Ascending aorta (tissue), 2 donors: ENCODE data around the gene TRMT61B. TPM values are rescaled to one million over a fixed set of nuclear protein-coding genes. Genes with fewer than 3 reads are reported as not detected.
A peak's percentile ranks its signal among the peaks of the same experiment; 100 is the strongest.

Source experiments
- DNase-seq, 2 donors: peaks; one replicate each; pipeline ENCODE4 v3.0.0-alpha.2; 2019; ENCODE audit warnings: low spot score in 2 of 2
- H3K27ac ChIP-seq, 2 donors: fragments of 200-600 bp; sonication (generic); one replicate each; pipeline ENCODE4 v1.5.1; 2016 to 2017; ENCODE audit warnings: mild to moderate bottlenecking in 1 of 2
- H3K27me3 ChIP-seq: fragments of 200-600 bp; sonication (generic); one replicate; pipeline ENCODE4 v1.5.1; 2017
- H3K36me3 ChIP-seq, 2 donors: fragments of 200-600 bp; sonication (generic); one replicate each; pipeline ENCODE4 v1.5.1; 2016
- H3K4me1 ChIP-seq, 2 donors: fragments of 200-600 bp; sonication (generic); one replicate each; pipeline ENCODE4 v1.5.1; 2016 to 2017; ENCODE audit warnings: mild to moderate bottlenecking in 1 of 2
- H3K4me3 ChIP-seq, 2 donors: fragments of 200-600 bp; sonication (generic); one replicate each; pipeline ENCODE4 v1.5.1; 2016 to 2017; ENCODE audit warnings: mild to moderate bottlenecking in 1 of 2
- H3K9me3 ChIP-seq, 2 donors: fragments of 200-600 bp; sonication (generic); one replicate each; pipeline ENCODE4 v1.5.1; 2016
- CTCF ChIP-seq, 3 experiments: fragments of 200-600 bp in 2 of 3; fragments of 450-650 bp in 1 of 3; sonication (generic) in 2 of 3; IDR thresholded peaks; one replicate each; pipeline ENCODE4 v1.5.1; 2016 to 2019; ENCODE audit warnings: antibody characterized with exemption in 3 of 3, mild to moderate bottlenecking in 1 of 3, moderate library complexity in 1 of 3
- intact Hi-C: fragments of 100-400 bp; cut with DNase I; formaldehyde crosslinking; loops from one replicate; pipeline ENCODE4 v1.15.1; 2023
- total RNA-seq: library from RNA; depleted of rRNA; stranded (reverse); fragments of >200 nt; gene quantifications from one replicate; pipeline ENCODE4 v1.1.0, GENCODE V29; 2016

Gene TRMT61B
- total RNA-seq, 1 donor from 2014 or later = not detected

GRCh38 chr2:28901202-28901601, 31.1 kb upstream of the TRMT61B start:
- no peaks in the 10 kb centered on the region for H3K9me3 ChIP-seq
- H3K4me1 ChIP-seq = peaks cover 0 to under 1% of the 10 kb centered on the region in 2 donors
- H3K27me3 ChIP-seq = no peaks in the 10 kb centered on the region
- no peak overlapping the region for H3K4me3 ChIP-seq
- intact Hi-C loops = no loop called here
- H3K27ac ChIP-seq = no peak overlapping the region
- TF ChIP-seq CTCF (IDR thresholded peaks at IDR 0.05) = no peak
- peaks cover 4 to 21% of the 10 kb centered on the region in 2 donors for H3K36me3 ChIP-seq
- DNase-seq = no peak

GRCh38 chr2:28898048-28898447, 27.9 kb upstream of the TRMT61B start:
- H3K36me3 ChIP-seq = peaks cover 0 to 3% of the 10 kb centered on the region in 2 donors
- peaks cover 0 to 8% of the 10 kb centered on the region in 2 donors for H3K4me1 ChIP-seq
- H3K27me3 ChIP-seq = no peaks in the 10 kb centered on the region
- no peak for DNase-seq
- H3K9me3 ChIP-seq = no peaks in the 10 kb centered on the region
- H3K27ac ChIP-seq = no peak overlapping the region
- intact Hi-C loops = no loop called here
- H3K4me3 ChIP-seq = no peak overlapping the region
- TF ChIP-seq CTCF (IDR thresholded peaks at IDR 0.05) = no peak

DNA sequence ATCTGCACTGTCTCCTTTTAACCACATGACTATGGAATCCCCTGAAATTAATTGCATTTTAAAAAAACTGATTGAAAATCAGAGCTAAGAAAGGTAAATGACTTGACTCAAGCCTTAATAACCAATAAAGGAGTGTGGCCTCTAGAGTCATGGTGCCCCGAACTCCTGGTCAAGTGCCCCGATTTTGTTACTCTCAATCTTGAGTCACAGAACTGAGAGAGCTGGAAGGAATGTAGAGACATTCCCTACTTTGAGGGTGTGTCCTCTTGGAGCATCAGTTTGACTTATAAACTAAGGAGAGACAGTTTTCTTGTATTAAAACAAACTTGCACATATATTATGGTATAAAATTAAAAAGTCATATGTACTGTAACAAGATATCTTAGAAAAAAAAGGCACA, 26.8 kb upstream of the TRMT61B start:
- no peak overlapping the region for H3K4me3 ChIP-seq
- TF ChIP-seq CTCF (IDR thresholded peaks at IDR 0.05) = no peak
- H3K9me3 ChIP-seq = no peaks in the 10 kb centered on the region
- H3K4me1 ChIP-seq = peaks cover 0 to 8% of the 10 kb centered on the region in 2 donors
- H3K27ac ChIP-seq = no peak overlapping the region
- no peaks in the 10 kb centered on the region for H3K27me3 ChIP-seq
- H3K36me3 ChIP-seq = no peaks in the 10 kb centered on the region
- no peak for DNase-seq
- intact Hi-C loops = loop anchor here (2.0 kb wide), 1 partner anchor 78 kb away; no protein-coding TSS in a partner anchor

DNA sequence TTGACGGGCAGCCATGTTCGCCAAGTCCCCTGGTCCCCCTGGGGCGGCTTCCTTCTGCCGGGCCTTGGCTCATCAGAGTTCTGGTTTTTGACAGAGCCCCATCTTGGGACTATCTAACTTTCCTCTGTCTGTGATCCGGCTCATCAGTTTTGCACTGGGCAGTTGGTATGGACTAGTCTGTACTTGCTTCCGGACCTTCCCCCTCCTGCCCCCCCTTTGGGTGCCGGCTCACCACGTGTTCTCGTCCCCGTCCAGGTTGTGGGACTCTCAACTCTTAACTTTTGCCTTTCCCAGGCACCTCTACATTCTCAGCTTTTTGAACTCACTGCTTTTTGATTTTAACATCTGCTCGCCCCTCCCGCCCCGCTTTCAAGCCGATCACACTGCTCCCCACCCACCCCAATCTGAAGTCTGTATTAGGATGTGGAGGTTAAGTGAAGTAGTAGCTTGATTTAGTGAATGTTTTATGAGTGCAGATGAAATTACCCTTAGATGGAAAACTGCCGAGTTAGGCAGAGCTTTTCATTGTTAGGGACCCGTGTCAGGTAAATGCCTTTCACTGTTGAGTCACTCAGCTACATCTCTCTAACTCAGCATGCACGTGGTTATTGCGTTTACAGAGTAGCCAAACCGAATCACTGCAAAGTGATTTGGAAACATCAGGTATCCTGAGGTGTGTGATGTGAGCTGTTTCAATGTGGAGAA, 25.2 kb upstream of the TRMT61B start:
- intact Hi-C loops = loop anchor here (2.0 kb wide), 1 partner anchor 329 kb away; no protein-coding TSS in a partner anchor
- H3K36me3 ChIP-seq = no peaks in the 10 kb centered on the region
- no peak for TF ChIP-seq CTCF (IDR thresholded peaks at IDR 0.05)
- H3K27me3 ChIP-seq = no peaks in the 10 kb centered on the region
- H3K4me3 ChIP-seq = peak overlapping the region; percentile 96 to 100
- peak in 1 of 2 donors; percentile 65 for DNase-seq
- peak overlapping the region; percentile 81 to 87 for H3K27ac ChIP-seq
- H3K4me1 ChIP-seq = peaks cover 0 to 8% of the 10 kb centered on the region in 2 donors
- H3K9me3 ChIP-seq = no peaks in the 10 kb centered on the region

- H3K27ac ChIP-seq = peak within 1 kb of the TSS; percentile 81 to 87
- TF ChIP-seq CTCF (IDR thresholded peaks at IDR 0.05) = no peak
- intact Hi-C loops = loop anchor here (1.0 to 2.0 kb wide), 2 partner anchors 24 to 328 kb away; partner anchors contain the start of gene TRMT61B
- H3K4me1 ChIP-seq = peaks cover 0 to 8% of the 10 kb centered on the region in 2 donors
- H3K4me3 ChIP-seq = peak within 1 kb of the TSS; percentile 96 to 100
- H3K9me3 ChIP-seq = no peaks in the 10 kb centered on the region
- H3K36me3 ChIP-seq = no peaks in the 10 kb centered on the region
- DNase-seq = peak; percentile 89 to 98
- H3K27me3 ChIP-seq = no peaks in the 10 kb centered on the region
Observed at GRCh38 chr2:28894470-28895188, 24.5 kb upstream of the TRMT61B start, which contains the start of gene WDR43. TSS of gene WDR43 (plus strand) at chr2:28894667. CDS start at chr2:28894699, 32 bp downstream.
